Effector memory CD4-positive, alpha-beta T cell (primary cell): ENCODE data around the gene SLC25A52.
"Not testable (repeated sequence)": the region's sequence is repeated elsewhere in the genome, so short reads cannot be mapped to it uniquely, and the experiment has no call there.

Experiments
- DNase-seq, 3 donors: peaks; one replicate each; pipeline ENCODE4 v3.0.0-alpha.2; 2020
- H3K27ac ChIP-seq: 2 replicates; pipeline ENCODE4 v1.7.0; 2013; ENCODE audit warnings: mild to moderate bottlenecking, low read length, moderate library complexity; ENCODE audit not compliant: insufficient read depth, poor library complexity, severe bottlenecking
- H3K27me3 ChIP-seq: replicated peaks from 2 replicates; pipeline ENCODE4 v1.7.0; 2013; ENCODE audit warnings: mild to moderate bottlenecking, low read length; ENCODE audit not compliant: insufficient read depth, control insufficient read depth, poor library complexity, severe bottlenecking
- H3K36me3 ChIP-seq: 2 replicates; pipeline ENCODE4 v1.7.0; 2013; ENCODE audit warnings: mild to moderate bottlenecking, low read length, moderate library complexity; ENCODE audit not compliant: control insufficient read depth, insufficient read depth
- H3K4me1 ChIP-seq: 2 replicates; pipeline ENCODE4 v1.7.0; 2013; ENCODE audit warnings: low read length, mild to moderate bottlenecking; ENCODE audit not compliant: control insufficient read depth, insufficient read depth, poor library complexity, severe bottlenecking
- H3K4me3 ChIP-seq: 2 replicates; pipeline ENCODE4 v1.7.0; 2013; ENCODE audit warnings: low read length, low read depth, mild to moderate bottlenecking; ENCODE audit not compliant: insufficient read depth, poor library complexity, severe bottlenecking
- H3K9me3 ChIP-seq: 2 replicates; pipeline ENCODE4 v1.7.0; 2013; ENCODE audit warnings: mild to moderate bottlenecking, low read length, moderate library complexity; ENCODE audit not compliant: control insufficient read depth
- total RNA-seq, 3 donors: gene quantifications; one replicate each; lab custom pipeline; 2026; lab: John Stamatoyannopoulos, UW

Gene SLC25A52, protein sequence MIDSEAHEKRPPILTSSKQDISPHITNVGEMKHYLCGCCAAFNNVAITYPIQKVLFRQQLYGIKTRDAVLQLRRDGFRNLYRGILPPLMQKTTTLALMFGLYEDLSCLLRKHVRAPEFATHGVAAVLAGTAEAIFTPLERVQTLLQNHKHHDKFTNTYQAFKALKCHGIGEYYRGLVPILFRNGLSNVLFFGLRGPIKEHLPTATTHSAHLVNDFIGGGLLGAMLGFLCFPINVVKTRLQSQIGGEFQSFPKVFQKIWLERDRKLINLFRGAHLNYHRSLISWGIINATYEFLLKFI
- total RNA-seq = 0 to 0.17 (median 0.17) reads per million in 3 donors

DNA sequence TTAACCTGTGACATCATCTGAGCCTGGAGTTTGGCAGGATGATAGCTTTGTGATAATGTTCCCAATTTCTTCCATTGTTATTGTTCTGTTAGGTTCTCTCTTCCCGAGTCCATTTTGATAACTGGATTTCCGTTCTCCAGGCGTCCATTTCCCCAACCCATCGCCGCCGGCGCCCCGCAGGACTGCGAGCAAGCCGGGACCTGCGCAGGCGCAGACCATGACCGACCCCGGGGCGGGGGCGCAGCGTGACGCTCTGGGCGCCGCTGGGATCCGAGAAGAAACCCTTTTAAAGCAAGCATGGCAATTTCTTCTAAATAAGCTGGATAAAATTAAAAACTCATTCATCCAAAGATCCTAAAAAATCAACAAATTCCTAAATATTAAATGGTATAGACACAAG lies at the start of gene SLC25A52:
Gene SLC25A52, minus strand, starts transcription at position 186 of the 400 bp plus-strand sequence. CDS start 219 bp downstream, outside the sequence.
- Histone ChIP-seq H3K27ac (no peak within 1 kb of the TSS), H3K4me3 (no peak within 1 kb of the TSS), H3K9me3 (no peaks in the 10 kb centered on the region), H3K36me3 (no peaks in the 10 kb centered on the region), H3K4me1 (no peaks in the 10 kb centered on the region), H3K27me3 (no peaks in the 10 kb centered on the region)
- no peak for DNase-seq

DNA sequence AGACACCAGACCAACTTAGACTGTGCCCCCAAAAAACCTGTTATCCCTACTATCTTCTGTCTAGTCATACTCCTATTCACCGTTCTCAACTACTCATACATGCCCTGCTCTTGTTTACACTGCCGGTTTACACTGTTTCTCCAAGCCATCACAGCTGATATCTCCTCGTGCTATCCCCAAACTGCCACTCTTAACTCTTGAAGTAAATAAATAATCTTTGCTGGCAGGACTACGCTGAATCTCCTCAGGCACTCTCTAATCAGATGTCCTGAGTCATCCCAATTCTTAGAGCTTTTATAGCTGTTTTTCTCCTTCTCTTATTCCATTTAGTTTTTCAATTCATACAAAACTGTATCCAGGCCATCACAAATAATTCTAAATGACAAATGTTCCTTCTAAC lies 48.4 kb upstream of the SLC25A52 start:
- H3K4me1 ChIP-seq, H3K27me3 ChIP-seq, H3K4me3 ChIP-seq, H3K36me3 ChIP-seq, H3K9me3 ChIP-seq, H3K27ac ChIP-seq, DNase-seq: not testable (repeated sequence)

DNA sequence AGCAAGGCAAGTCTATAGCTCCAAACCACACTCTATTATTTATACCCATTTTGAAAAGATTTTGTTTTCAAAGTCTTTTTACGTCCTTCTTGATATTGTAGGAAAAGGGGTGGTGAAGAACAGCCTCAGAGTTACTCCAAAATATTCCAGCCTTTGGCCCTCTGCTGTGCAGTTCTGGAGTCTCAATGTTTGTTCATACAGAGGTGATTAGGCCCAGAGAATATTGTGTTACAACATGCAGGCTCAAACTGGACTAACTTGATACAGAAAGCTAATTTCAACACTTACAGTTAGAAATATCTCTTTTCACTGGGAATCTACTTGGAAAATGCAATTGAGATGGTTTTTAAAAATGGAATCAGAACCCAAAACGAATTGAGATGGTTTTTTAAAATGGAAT lies 40.4 kb upstream of the SLC25A52 start:
- no peaks in the 10 kb centered on the region for H3K9me3 ChIP-seq
- no peaks in the 10 kb centered on the region for H3K36me3 ChIP-seq
- no peak overlapping the region for H3K4me3 ChIP-seq
- H3K27me3 ChIP-seq = no peaks in the 10 kb centered on the region
- H3K27ac ChIP-seq = no peak overlapping the region
- no peaks in the 10 kb centered on the region for H3K4me1 ChIP-seq
- DNase-seq = no peak

DNA sequence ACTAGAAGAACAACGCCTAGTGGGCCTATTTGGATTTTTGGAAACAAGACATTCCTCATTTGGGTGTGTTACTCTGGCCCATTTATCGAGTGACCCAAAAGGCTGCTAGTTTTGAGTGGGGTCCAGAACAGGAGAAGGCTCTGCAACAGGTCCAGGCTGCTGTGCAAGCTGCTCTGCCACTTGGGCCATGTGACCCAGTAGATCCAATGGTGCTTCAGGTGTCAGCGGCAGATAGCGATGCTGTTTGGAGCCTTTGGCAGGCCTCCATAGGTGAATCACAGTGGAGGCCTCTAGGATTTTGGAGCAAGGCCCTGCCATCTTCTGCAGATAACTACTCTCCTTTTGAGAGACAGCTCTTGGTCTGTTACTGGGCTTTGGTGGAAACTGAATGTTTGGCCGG lies 38.6 kb upstream of the SLC25A52 start:
- H3K27me3 ChIP-seq, H3K27ac ChIP-seq, DNase-seq, H3K4me1 ChIP-seq, H3K4me3 ChIP-seq, H3K36me3 ChIP-seq, H3K9me3 ChIP-seq: not testable (repeated sequence)

DNA sequence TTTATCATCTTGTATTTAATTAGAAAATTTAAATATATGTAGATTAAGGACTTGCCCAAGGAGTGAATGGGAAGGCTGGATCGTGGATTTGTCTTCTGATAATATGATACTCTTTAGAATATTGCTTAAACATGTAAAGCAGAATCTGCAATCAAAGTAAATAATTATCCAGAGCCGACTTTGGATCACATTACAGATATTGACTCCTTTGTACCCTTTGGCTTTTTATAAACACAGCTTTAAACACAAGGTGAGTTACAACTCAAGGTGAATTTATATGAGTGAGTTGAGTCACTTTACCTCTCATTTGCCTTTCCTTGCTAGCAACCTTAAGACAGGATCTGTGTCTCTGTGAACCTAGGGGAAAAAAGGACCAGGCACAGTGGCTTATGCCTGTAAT lies 37.7 kb upstream of the SLC25A52 start:
- no peak for DNase-seq
- Histone ChIP-seq H3K4me3 (no peak overlapping the region), H3K9me3 (no peaks in the 10 kb centered on the region), H3K27me3 (no peaks in the 10 kb centered on the region), H3K36me3 (no peaks in the 10 kb centered on the region), H3K27ac (no peak overlapping the region), H3K4me1 (no peaks in the 10 kb centered on the region)

DNA sequence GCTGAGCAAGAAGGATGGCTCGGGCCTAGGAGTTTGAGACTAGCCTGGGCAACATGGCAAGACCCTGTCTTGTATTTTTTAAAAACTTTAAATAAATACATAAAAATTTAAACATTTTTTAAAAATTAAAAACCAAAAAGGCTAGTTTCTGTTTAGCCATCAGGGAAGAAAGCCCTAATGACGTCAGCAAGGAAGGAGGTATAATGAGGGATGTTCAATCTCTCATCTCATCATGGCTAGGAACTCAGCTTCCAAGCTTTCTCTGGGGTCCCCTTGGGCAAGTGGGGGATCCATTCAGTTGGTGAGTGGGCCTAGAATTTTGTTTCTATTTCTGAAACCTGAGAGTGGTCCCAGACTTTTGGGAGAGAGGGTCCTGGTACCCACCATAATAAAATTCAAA lies 35.1 kb upstream of the SLC25A52 start:
- H3K36me3 ChIP-seq = no peaks in the 10 kb centered on the region

DNA sequence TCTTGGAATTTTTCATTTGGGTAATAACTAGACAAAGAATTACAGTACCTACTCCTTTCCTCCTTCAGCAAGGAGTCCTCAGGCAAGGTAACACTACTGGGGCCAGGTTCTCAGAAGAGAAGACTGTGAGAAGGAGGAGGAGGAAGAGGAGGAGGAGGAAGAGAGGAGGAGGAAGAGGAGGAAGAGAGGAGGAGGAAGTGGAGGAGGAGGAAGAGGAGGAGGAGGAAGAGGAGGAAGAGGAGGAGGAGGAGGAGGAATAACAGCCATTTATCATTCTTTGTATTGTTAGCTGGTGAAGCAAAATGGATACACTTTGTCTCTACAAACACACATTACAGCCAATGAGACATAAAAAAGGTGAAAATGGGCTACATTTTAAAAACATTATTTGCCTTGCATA lies 32.9 kb upstream of the SLC25A52 start:
- no peak overlapping the region for H3K4me3 ChIP-seq
- H3K27me3 ChIP-seq = no peaks in the 10 kb centered on the region
- H3K27ac ChIP-seq = no peak overlapping the region
- no peak for DNase-seq
- H3K9me3 ChIP-seq = no peaks in the 10 kb centered on the region
- no peaks in the 10 kb centered on the region for H3K4me1 ChIP-seq
- H3K36me3 ChIP-seq = no peaks in the 10 kb centered on the region

More for the DNA sequence above, 35.1 kb upstream of the SLC25A52 start:
- H3K27ac ChIP-seq = no peak overlapping the region
- no peaks in the 10 kb centered on the region for H3K27me3 ChIP-seq
- H3K9me3 ChIP-seq = no peaks in the 10 kb centered on the region
- no peak for DNase-seq
- H3K4me1 ChIP-seq = no peaks in the 10 kb centered on the region
- H3K4me3 ChIP-seq = no peak overlapping the region

DNA sequence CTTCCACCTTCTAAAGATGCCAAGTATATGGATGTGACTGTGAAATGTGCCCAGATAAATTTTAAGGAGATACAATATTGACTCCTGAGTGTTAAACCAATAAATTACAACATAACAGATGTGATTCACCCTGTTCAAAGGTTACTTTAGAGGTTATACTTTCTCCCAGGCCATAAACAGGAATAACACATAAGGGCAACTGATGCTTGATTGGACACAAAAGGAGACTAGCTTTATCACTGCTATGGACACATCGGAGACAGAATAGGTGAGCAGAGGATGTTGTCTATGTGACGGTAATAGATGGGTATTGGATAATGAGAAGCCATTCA lies 31.9 kb upstream of the SLC25A52 start:
- no peaks in the 10 kb centered on the region for H3K9me3 ChIP-seq
- H3K36me3 ChIP-seq = no peaks in the 10 kb centered on the region
- H3K27me3 ChIP-seq = no peaks in the 10 kb centered on the region
- no peak for DNase-seq
- no peaks in the 10 kb centered on the region for H3K4me1 ChIP-seq
- no peak overlapping the region for H3K4me3 ChIP-seq
- H3K27ac ChIP-seq = no peak overlapping the region

DNA sequence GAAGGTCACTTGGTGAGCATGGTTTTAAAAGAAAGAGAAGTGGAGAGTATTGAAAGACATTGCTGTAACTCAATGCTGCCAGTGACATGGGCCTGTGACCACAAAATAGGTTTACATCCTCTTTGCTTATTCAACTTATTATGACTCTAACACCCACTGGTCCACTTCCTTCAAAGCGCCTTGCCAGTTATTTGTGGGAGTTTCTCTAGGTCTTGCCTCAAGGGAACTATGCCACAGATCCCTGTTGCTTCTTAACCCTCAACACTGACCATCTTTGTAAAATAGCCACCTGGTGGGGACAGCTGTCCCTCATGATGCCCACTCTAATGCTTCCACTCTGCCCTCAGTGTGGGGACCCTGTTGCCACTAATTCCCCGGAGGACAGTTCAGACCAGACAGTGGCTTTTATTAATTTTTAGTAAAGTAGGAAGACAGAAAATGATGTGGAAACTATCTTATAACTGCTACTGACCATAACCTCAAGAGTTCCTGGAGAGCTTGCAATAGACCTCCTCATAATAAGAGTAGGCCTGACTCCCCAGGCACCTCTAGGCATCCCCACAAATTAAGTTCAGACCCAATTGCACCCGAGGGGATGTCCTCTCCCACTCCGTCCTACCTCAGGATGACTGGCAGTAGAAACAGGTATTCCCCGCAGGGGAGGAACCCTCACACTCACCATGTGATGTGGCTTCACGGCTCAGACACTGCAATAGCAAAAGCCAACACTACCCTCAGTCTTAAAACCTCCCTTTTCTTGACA lies 31.3 kb upstream of the SLC25A52 start:
- no peaks in the 10 kb centered on the region for H3K27me3 ChIP-seq
- no peaks in the 10 kb centered on the region for H3K36me3 ChIP-seq
- no peaks in the 10 kb centered on the region for H3K4me1 ChIP-seq
- no peak for DNase-seq
- H3K4me3 ChIP-seq = no peak overlapping the region
- no peak overlapping the region for H3K27ac ChIP-seq
- no peaks in the 10 kb centered on the region for H3K9me3 ChIP-seq

DNA sequence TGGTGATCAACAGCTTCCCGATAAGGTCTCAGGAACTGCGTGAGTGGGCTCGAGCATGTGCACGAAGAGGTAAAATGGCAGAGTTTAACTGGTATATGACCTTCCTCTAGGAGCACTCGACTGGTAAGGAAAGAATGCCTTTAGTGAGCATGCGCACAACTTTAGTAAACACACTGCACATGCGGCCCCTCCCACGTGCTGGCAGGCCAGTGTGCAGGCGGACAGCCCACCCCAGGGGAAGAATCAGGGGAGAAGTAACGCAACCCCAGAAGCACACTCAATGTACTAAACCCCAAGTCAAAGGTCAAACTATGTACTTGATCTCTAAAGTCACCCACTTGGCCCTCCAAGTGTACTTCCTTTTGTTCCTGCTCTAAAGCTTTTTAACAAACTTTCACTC lies 28.7 kb upstream of the SLC25A52 start:
- Histone ChIP-seq H3K4me3 (no peak overlapping the region), H3K9me3 (no peaks in the 10 kb centered on the region), H3K27me3 (no peaks in the 10 kb centered on the region), H3K27ac (no peak overlapping the region), H3K4me1 (no peaks in the 10 kb centered on the region), H3K36me3 (no peaks in the 10 kb centered on the region)
- no peak for DNase-seq
